ENCODE measurements around the gene NFKB2. TPM values are rescaled to one million over a fixed set of nuclear protein-coding genes. Genes with fewer than 3 reads are reported as not detected.

Gene NFKB2
- total RNA-seq, 3 donors from 2014 or later: 300 to 365 (median 302) TPM

Other genes with a start within 250 kb of the NFKB2 start
- gene NOLC1, start 243.3 kb upstream of the NFKB2 start, total RNA-seq: 100 to 1,000 TPM; 451 to 523 (median 461) TPM
- gene ELOVL3, start 169.4 kb upstream of the NFKB2 start, total RNA-seq: not detected
- under 1 TPM in 2 of 3 donors, not detected in 1; 0.25 to 0.46 TPM for gene PITX3, start 154.2 kb upstream of the NFKB2 start, total RNA-seq
- 10 to 100 TPM; 42.9 to 46.5 (median 43.3) TPM for gene GBF1, start 150.2 kb upstream of the NFKB2 start, total RNA-seq
- gene PSD, start 23.1 kb downstream of the NFKB2 start, total RNA-seq: 1 to 10 TPM; 2.3 to 4.6 (median 3.7) TPM
- 10 to 100 TPM; 16.5 to 17.7 (median 16.6) TPM for gene FBXL15, start 25.1 kb downstream of the NFKB2 start, total RNA-seq
- 10 to 100 TPM; 44.3 to 50.6 (median 45.3) TPM for gene CUEDC2, start 36.9 kb downstream of the NFKB2 start, total RNA-seq
- gene C10orf95, start 55.8 kb downstream of the NFKB2 start, total RNA-seq: under 1 TPM; 0.27 to 0.96 (median 0.45) TPM
- 10 to 100 TPM; 65.2 to 69.8 (median 67.1) TPM for gene ACTR1A, start 107.0 kb downstream of the NFKB2 start, total RNA-seq
- 1 to 10 TPM; 8.7 to 8.8 (median 8.8) TPM for gene SUFU, start 108.3 kb downstream of the NFKB2 start, total RNA-seq
- gene TRIM8, start 248.8 kb downstream of the NFKB2 start, total RNA-seq: 10 to 100 TPM; 53.9 to 67.6 (median 59.9) TPM